ENCODE measurements around the gene WDR82. TPM values are rescaled to one million over a fixed set of nuclear protein-coding genes. Genes with fewer than 3 reads are reported as not detected.

Gene WDR82
- total RNA-seq, 1 experiment from 2014 or later: 44.5 TPM

DNA sequence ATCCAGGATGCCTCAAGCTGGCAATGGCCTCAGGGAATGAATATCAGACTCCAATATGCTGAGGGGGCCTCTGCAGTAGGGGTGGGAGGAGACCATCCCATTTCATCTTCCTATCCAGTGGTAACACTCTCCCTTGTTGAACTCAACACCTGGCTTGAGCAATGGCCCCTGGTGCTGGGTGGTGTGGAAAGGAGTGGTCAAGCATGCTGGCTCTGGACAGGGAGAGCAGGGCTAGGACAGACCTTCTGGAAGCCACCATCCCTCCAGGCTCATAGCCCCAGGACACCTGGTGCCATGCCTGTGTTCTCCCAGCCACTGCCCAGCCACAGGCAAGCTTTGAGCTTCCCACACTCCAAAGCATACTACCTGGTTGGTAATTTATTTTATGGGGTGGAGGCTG, 47.2 kb upstream of the WDR82 start:
- ChIA-PET POLR2A (ENCODE audit: unreplicated experiment) (no interaction called here), CTCF (no interaction called here)

DNA sequence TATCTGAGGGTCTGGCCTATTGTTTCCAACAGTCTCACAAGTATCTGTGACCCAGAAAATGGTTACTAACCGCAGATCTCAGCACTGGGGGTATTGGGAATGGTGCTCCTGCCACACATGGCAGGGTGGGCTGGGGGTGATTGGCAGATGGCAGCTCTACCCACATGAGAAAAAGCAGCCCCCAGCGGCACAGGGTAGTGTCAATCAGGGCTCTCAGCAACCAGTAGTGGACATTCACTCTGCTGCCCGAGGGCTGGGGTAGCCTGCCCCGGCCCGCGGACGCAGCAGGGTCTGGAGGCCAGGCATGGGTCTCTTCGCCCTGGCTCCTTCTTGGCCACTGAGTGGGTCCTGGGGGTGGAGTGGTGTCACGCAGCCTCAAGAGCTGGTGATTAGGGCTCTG, 46.2 kb upstream of the WDR82 start:
- CTCF ChIA-PET: no interaction called here
- POLR2A ChIA-PET (ENCODE audit: unreplicated experiment): no interaction called here
- H3F3A ChIP-seq (ENCODE audit: insufficient read depth, low read depth): no peaks in the 10 kb centered on the region
- no peaks in the 10 kb centered on the region for H4K20me1 ChIP-seq (ENCODE audit: insufficient read depth)
- H3K4me2 ChIP-seq: no peak overlapping the region
- no peaks in the 10 kb centered on the region for H3K27me3 ChIP-seq (ENCODE audit: insufficient read depth, low read depth)
- no peak overlapping the region for H3K27ac ChIP-seq
- H3K36me3 ChIP-seq (ENCODE audit: low read depth): no peaks in the 10 kb centered on the region
- DNase-seq: no peak
- no TSS peak for BruUV-seq (replicated peaks)
- no peaks in the 10 kb centered on the region for H3K9me3 ChIP-seq (ENCODE audit: insufficient read depth, low read depth)
- intact Hi-C loops (cut with micrococcal nuclease; ENCODE audit: unreplicated experiment): no loop called here
- TF ChIP-seq, protein P1, sequence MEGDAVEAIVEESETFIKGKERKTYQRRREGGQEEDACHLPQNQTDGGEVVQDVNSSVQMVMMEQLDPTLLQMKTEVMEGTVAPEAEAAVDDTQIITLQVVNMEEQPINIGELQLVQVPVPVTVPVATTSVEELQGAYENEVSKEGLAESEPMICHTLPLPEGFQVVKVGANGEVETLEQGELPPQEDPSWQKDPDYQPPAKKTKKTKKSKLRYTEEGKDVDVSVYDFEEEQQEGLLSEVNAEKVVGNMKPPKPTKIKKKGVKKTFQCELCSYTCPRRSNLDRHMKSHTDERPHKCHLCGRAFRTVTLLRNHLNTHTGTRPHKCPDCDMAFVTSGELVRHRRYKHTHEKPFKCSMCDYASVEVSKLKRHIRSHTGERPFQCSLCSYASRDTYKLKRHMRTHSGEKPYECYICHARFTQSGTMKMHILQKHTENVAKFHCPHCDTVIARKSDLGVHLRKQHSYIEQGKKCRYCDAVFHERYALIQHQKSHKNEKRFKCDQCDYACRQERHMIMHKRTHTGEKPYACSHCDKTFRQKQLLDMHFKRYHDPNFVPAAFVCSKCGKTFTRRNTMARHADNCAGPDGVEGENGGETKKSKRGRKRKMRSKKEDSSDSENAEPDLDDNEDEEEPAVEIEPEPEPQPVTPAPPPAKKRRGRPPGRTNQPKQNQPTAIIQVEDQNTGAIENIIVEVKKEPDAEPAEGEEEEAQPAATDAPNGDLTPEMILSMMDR (conservative IDR thresholded peaks at IDR 0.05): no peak
- TF ChIP-seq EZH2 (IDR thresholded peaks at IDR 0.05; ENCODE audit: low read depth): no peak
- no peak overlapping the region for H2AFZ ChIP-seq
- H3K9me2 ChIP-seq (ENCODE audit: insufficient read depth): no peaks in the 10 kb centered on the region
- no peak overlapping the region for H3K4me3 ChIP-seq
- H3K79me2 ChIP-seq (ENCODE audit: low read depth): no peaks in the 10 kb centered on the region
- no peaks in the 10 kb centered on the region for H3K4me1 ChIP-seq (replicated peaks; ENCODE audit: insufficient read depth)

More for the DNA sequence above, 47.2 kb upstream of the WDR82 start:
- no peak overlapping the region for H3K4me2 ChIP-seq
- TF ChIP-seq EZH2 (IDR thresholded peaks at IDR 0.05; ENCODE audit: low read depth): no peak
- TF ChIP-seq, protein P1 (conservative IDR thresholded peaks at IDR 0.05): no peak
- H3K4me1 ChIP-seq (replicated peaks; ENCODE audit: insufficient read depth): no peaks in the 10 kb centered on the region
- no TSS peak for BruUV-seq (replicated peaks)
- DNase-seq: no peak
- H2AFZ ChIP-seq: no peak overlapping the region
- no peaks in the 10 kb centered on the region for H3K9me3 ChIP-seq (ENCODE audit: insufficient read depth, low read depth)
- no peaks in the 10 kb centered on the region for H3F3A ChIP-seq (ENCODE audit: insufficient read depth, low read depth)
- no peak overlapping the region for H3K4me3 ChIP-seq
- no peaks in the 10 kb centered on the region for H4K20me1 ChIP-seq (ENCODE audit: insufficient read depth)
- H3K27ac ChIP-seq: no peak overlapping the region
- no peaks in the 10 kb centered on the region for H3K27me3 ChIP-seq (ENCODE audit: insufficient read depth, low read depth)
- H3K9me2 ChIP-seq (ENCODE audit: insufficient read depth): no peaks in the 10 kb centered on the region
- intact Hi-C loops (cut with micrococcal nuclease; ENCODE audit: unreplicated experiment): no loop called here
- H3K36me3 ChIP-seq (ENCODE audit: low read depth): no peaks in the 10 kb centered on the region
- no peaks in the 10 kb centered on the region for H3K79me2 ChIP-seq (ENCODE audit: low read depth)

DNA sequence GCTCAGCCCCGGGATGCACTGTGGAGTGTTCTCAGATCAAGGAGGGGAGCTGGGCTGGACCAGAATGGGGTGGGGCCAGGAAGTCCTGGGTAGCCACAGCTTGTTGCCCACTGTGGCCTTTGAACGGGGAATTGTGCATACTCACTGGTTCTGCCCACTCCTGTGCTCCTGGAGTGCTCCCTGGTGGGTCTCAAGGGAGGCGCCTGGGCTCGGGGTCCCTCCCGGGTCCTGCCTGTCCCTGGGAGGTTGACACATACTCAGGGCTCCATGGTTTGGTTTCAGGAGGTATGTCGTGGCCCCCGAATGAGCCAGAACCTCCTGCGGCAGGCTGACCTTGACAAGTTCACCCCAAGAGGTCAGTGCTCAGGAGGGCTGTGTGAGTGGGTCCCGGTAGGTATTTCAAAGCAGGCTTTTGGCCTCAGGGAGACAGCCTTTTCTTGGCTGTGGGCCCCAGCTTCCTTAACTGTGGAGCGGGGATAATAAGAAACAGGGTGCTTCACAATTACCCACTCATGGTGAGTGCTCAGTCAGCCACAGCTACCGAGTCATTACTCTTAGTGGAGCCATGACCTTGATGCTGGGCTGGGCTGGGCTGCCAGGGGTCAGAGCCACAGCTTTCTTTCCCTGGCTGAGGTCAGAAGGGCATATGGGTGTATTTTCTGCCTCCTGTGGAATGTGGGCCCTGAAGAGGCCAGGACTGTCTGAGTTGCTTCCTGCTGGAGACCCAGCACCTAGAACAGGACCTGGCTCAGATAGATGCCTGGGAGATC, 45.3 kb upstream of the WDR82 start:
- H3K4me2 ChIP-seq: no peak overlapping the region
- POLR2A ChIA-PET (ENCODE audit: unreplicated experiment): no interaction called here
- TF ChIP-seq, protein P1 (conservative IDR thresholded peaks at IDR 0.05): no peak
- no peak for TF ChIP-seq EZH2 (IDR thresholded peaks at IDR 0.05; ENCODE audit: low read depth)
- intact Hi-C loops (cut with micrococcal nuclease; ENCODE audit: unreplicated experiment): no loop called here
- H2AFZ ChIP-seq: no peak overlapping the region
- H3F3A ChIP-seq (ENCODE audit: insufficient read depth, low read depth): no peaks in the 10 kb centered on the region
- CTCF ChIA-PET: interaction anchor here (0.6 kb wide), 1 partner anchor 351 kb away, joined by 4 read pairs; no protein-coding TSS in a partner anchor
- no peaks in the 10 kb centered on the region for H3K9me2 ChIP-seq (ENCODE audit: insufficient read depth)
- no TSS peak for BruUV-seq (replicated peaks)
- H3K79me2 ChIP-seq (ENCODE audit: low read depth): no peaks in the 10 kb centered on the region
- no peaks in the 10 kb centered on the region for H3K27me3 ChIP-seq (ENCODE audit: insufficient read depth, low read depth)
- no peak overlapping the region for H3K4me3 ChIP-seq
- no peaks in the 10 kb centered on the region for H3K36me3 ChIP-seq (ENCODE audit: low read depth)
- no peaks in the 10 kb centered on the region for H3K9me3 ChIP-seq (ENCODE audit: insufficient read depth, low read depth)
- H3K4me1 ChIP-seq (replicated peaks; ENCODE audit: insufficient read depth): no peaks in the 10 kb centered on the region
- H4K20me1 ChIP-seq (ENCODE audit: insufficient read depth): no peaks in the 10 kb centered on the region
- H3K27ac ChIP-seq: no peak overlapping the region
- no peak for DNase-seq
